Esophagus muscularis mucosa (tissue), 4 donors: Measurements from ENCODE around the gene SEZ6L2.

Experiments used
- EP300 ChIP-seq: sonication (generic); formaldehyde crosslinking; IDR thresholded peaks from one replicate; pipeline ENCODE4 v1.6.1; 2017; ENCODE audit warnings: antibody characterized with exemption
- POLR2AphosphoS5 ChIP-seq, 2 donors: sonication (generic); formaldehyde crosslinking; IDR thresholded peaks; one replicate each; pipeline ENCODE4 v1.6.1; 2017; ENCODE audit warnings: antibody characterized with exemption in 2 of 2
- TF ChIP-seq, protein P1 (sequence below), 3 experiments: fragments of 200-600 bp in 2 of 3; fragments of 450-650 bp in 1 of 3; sonication (generic) in 2 of 3; IDR thresholded peaks; one replicate each; pipeline ENCODE4 v1.5.1; 2017 to 2019; ENCODE audit warnings: antibody characterized with exemption in 3 of 3, mild to moderate bottlenecking in 2 of 3, moderate library complexity in 1 of 3

DNA sequence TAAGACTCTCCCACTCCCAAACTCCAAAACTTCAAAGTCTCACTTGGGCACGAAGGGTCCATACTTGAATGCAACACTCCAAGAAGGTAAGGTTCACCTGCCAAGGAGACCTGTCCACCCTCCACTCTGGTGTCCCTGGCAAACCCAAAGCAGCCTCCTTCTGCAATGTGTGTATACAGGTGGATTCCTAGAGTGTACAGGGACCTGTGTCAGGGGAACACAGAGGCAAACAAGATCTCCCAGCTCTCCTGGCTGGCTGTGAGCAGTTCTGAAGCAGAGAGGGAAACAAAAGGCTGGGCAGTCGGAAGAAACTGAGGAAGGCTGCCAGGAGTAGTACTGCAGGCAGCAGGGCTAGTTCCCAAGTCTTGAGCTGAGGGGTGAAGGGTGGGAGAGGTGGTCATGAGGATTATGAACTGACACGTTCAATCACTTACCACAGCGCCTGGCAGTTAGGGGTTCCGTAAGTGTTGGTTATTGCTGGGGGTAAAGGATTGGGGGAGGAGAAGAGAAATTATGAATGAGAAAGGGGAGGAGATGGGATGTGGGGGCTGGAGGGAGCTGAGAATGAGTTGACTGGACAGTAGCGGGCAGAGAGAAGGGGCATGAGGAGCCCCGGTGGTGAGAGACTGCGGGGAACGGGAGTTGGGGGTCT, 25.9 kb upstream of the SEZ6L2 start:
- TF ChIP-seq, protein P1, sequence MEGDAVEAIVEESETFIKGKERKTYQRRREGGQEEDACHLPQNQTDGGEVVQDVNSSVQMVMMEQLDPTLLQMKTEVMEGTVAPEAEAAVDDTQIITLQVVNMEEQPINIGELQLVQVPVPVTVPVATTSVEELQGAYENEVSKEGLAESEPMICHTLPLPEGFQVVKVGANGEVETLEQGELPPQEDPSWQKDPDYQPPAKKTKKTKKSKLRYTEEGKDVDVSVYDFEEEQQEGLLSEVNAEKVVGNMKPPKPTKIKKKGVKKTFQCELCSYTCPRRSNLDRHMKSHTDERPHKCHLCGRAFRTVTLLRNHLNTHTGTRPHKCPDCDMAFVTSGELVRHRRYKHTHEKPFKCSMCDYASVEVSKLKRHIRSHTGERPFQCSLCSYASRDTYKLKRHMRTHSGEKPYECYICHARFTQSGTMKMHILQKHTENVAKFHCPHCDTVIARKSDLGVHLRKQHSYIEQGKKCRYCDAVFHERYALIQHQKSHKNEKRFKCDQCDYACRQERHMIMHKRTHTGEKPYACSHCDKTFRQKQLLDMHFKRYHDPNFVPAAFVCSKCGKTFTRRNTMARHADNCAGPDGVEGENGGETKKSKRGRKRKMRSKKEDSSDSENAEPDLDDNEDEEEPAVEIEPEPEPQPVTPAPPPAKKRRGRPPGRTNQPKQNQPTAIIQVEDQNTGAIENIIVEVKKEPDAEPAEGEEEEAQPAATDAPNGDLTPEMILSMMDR (IDR thresholded peaks at IDR 0.05), result no peak
- TF ChIP-seq EP300, result no peak
- TF ChIP-seq POLR2AphosphoS5 (IDR thresholded peaks at IDR 0.05), result no peak
